ENCODE data around the gene FGF18. TPM values are rescaled to one million over a fixed set of nuclear protein-coding genes. Genes with fewer than 3 reads are reported as not detected.

Gene FGF18
- total RNA-seq, 1 donor: 0.54 TPM

GRCh38 chr5:171426680-171427079 lies 7.2 kb downstream of the FGF18 start:
- no peak for DNase-seq (ENCODE audit: low read depth)
- TF ChIP-seq CTCF (IDR thresholded peaks at IDR 0.05; ENCODE audit: insufficient read depth, low read length): no peak
- no peak overlapping the region for H3K4me3 ChIP-seq (ENCODE audit: low read depth, low read length)

GRCh38 chr5:171427318-171428167 lies 8.1 kb downstream of the FGF18 start:
- DNase-seq (ENCODE audit: low read depth): no peak
- H3K4me3 ChIP-seq (ENCODE audit: low read depth, low read length): no peak overlapping the region
- no peak for TF ChIP-seq CTCF (IDR thresholded peaks at IDR 0.05; ENCODE audit: insufficient read depth, low read length)

GRCh38 chr5:171428168-171428696 lies 8.8 kb downstream of the FGF18 start:
- TF ChIP-seq CTCF (IDR thresholded peaks at IDR 0.05; ENCODE audit: insufficient read depth, low read length): no peak
- H3K4me3 ChIP-seq (ENCODE audit: low read depth, low read length): no peak overlapping the region
- DNase-seq (ENCODE audit: low read depth): no peak

DNA sequence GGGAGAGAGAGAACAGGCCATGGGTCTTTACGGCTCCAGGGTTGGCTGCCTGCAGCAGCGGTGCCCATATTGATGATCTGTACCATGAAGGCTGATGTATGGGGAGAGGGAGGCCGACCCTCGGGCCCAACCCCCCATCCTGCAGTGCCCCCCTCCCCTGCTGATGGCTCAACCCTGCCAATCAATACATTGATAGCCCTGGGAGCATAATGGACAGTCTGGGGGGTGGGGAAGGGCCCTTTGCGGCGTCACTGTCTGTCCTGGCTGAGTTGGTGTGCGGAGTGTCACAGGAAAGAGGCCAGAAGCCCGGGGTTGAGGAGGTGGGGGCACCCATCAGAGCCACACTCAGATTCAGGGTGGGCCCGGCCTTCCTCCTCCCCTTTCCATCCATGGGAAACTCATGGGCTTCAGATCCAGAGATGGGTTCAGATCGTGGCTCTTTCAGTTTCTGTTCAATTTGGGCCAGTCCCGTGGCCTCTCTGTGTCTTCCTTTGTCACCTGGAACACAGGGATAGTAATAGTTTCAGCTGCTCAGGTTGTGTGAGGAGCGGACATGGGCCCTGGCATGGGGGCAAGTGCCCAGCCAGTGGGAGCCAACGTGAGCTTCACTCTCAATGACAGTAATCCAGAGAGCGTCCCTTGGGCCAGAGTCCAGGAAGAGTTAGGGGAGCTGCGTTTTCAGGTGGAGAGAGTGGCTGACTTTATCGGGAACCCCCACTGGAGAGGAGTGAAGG lies 9.5 kb downstream of the FGF18 start:
- TF ChIP-seq CTCF (IDR thresholded peaks at IDR 0.05; ENCODE audit: insufficient read depth, low read length): no peak
- H3K4me3 ChIP-seq (ENCODE audit: low read depth, low read length): no peak overlapping the region
- no peak for DNase-seq (ENCODE audit: low read depth)

DNA sequence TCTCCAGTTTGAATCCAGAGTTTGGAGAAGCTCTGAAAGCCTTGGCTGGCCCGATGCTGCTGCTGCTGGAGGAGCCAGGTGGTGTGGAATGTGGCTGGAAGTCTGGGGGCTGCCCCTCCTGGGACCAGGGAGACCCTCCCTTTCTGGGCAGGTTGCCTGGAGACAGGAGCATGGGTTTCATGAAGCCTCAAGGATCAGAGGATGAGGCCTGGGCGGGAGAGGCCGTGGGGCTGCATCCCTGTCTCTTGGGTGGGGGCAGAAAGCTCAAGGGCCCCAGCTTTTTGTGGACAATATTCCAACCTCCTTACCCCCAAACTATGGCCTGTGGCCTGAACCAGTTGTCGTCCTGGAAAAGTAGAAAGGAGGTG lies 10.1 kb downstream of the FGF18 start:
- TF ChIP-seq CTCF (IDR thresholded peaks at IDR 0.05; ENCODE audit: insufficient read depth, low read length): no peak
- DNase-seq (ENCODE audit: low read depth): no peak
- H3K4me3 ChIP-seq (ENCODE audit: low read depth, low read length): no peak overlapping the region

GRCh38 chr5:171431251-171431777 lies 11.9 kb downstream of the FGF18 start:
- DNase-seq (ENCODE audit: low read depth): no peak
- no peak for TF ChIP-seq CTCF (IDR thresholded peaks at IDR 0.05; ENCODE audit: insufficient read depth, low read length)
- no peak overlapping the region for H3K4me3 ChIP-seq (ENCODE audit: low read depth, low read length)

All from fibroblast of the aortic adventitia (primary cell).